Neutrophil (primary cell): ENCODE results near the gene INPP4B.

Experiments
- H3K27ac ChIP-seq: fragments of 200-600 bp; sonication (generic); 2 replicates; pipeline ENCODE4 v1.5.1; 2016; ENCODE audit warnings: mild to moderate bottlenecking, moderate library complexity
- H3K27me3 ChIP-seq: fragments of 200-600 bp; sonication (generic); 2 replicates; pipeline ENCODE4 v1.6.0; 2016; ENCODE audit warnings: mild to moderate bottlenecking
- H3K36me3 ChIP-seq: fragments of 200-600 bp; sonication (generic); 2 replicates; pipeline ENCODE4 v1.5.1; 2017
- H3K4me1 ChIP-seq, 2 experiments: fragments of 200-600 bp in 1 of 2; sonication (generic) in 1 of 2; 1 replicate in 1 of 2; 2 replicates in 1 of 2; pipeline versions ENCODE4 v1.5.1 to v1.6.1; 2013 to 2016; ENCODE audit warnings: low read depth in 1 of 2, low read length in 1 of 2, mild to moderate bottlenecking in 1 of 2, moderate library complexity in 1 of 2; ENCODE audit not compliant: control insufficient read depth in 1 of 2, insufficient read depth in 1 of 2
- H3K4me3 ChIP-seq, 2 experiments: fragments of 200-600 bp in 1 of 2; sonication (generic) in 1 of 2; 1 replicate in 1 of 2; 2 replicates in 1 of 2; pipeline ENCODE4 v1.5.1; 2013 to 2016; ENCODE audit warnings: low read depth in 1 of 2, low read length in 1 of 2, mild to moderate bottlenecking in 1 of 2, moderate library complexity in 1 of 2
- H3K9me3 ChIP-seq: fragments of 200-600 bp; sonication (generic); 2 replicates; pipeline ENCODE4 v1.5.1; 2016
- CTCF ChIP-seq: fragments of 200-600 bp; sonication (generic); IDR thresholded peaks from 2 replicates; pipeline ENCODE4 v1.5.1; 2016; ENCODE audit warnings: antibody characterized with exemption

INPP4B gene

DNA sequence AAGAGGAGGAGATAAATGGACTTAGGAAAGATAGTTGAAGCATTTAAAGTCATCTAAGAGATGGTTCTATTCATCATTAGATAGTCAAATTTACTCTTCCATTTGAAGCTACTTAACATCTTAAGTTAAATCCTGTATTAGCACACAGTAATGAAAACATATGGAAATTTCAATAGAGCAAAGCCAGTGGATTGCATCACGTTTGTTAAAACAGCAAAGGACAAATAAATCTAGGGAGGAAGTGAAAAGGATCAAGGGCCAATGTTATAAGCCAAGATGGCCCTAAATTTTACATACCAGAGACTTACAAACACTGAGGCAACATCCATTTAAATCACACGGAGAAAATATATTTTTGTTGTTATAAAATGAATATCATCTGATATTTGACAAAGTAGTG, 602.8 kb downstream of the INPP4B start:
- Histone ChIP-seq H3K36me3 (no peaks in the 10 kb centered on the region), H3K9me3 (no peaks in the 10 kb centered on the region), H3K4me1 (no peaks in the 10 kb centered on the region), H3K27me3 (no peaks in the 10 kb centered on the region), H3K27ac (no peak overlapping the region), H3K4me3 (no peak overlapping the region)
- no peak for TF ChIP-seq CTCF

DNA sequence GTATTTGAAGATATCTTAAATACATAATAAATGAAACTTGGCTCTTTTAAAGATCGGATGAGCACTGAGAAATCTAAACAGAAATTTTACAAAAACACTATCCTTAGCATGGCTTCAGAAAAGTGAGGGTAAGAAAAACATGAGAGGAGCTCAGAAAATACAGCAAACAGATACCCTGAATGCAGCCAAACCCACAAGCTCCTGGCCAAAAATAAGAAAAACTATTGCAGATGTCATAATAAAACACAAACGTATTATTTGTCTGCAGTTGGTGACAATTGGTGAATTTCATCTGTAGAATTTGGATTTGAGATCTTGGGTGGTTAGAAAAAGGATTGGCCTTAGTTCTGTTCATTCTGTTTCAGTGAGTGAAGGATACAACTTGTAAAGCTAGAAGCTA, 603.9 kb downstream of the INPP4B start:
- Histone ChIP-seq H3K4me1 (no peaks in the 10 kb centered on the region), H3K27me3 (no peaks in the 10 kb centered on the region), H3K27ac (no peak overlapping the region), H3K4me3 (no peak overlapping the region), H3K36me3 (no peaks in the 10 kb centered on the region), H3K9me3 (no peaks in the 10 kb centered on the region)
- no peak for TF ChIP-seq CTCF

GRCh38 chr4:142238589-142238988, 607.5 kb downstream of the INPP4B start:
- Histone ChIP-seq H3K9me3 (no peaks in the 10 kb centered on the region), H3K27ac (no peak overlapping the region)
- TF ChIP-seq CTCF: no peak

GRCh38 chr4:142236268-142236667, 609.8 kb downstream of the INPP4B start:
- H3K36me3 ChIP-seq: no peaks in the 10 kb centered on the region
- H3K4me3 ChIP-seq: no peak overlapping the region
- H3K27ac ChIP-seq: no peak overlapping the region
- H3K4me1 ChIP-seq: no peaks in the 10 kb centered on the region
- TF ChIP-seq CTCF: no peak
- no peaks in the 10 kb centered on the region for H3K27me3 ChIP-seq
- H3K9me3 ChIP-seq: no peaks in the 10 kb centered on the region

More at GRCh38 chr4:142238589-142238988, 607.5 kb downstream of the INPP4B start:
- Histone ChIP-seq H3K4me3 (no peak overlapping the region), H3K4me1 (no peaks in the 10 kb centered on the region), H3K27me3 (no peaks in the 10 kb centered on the region), H3K36me3 (no peaks in the 10 kb centered on the region)

- no peak for TF ChIP-seq CTCF
Measured at GRCh38 chr4:142231787-142232186, 614.3 kb downstream of the INPP4B start.

GRCh38 chr4:142230991-142231390, 615.1 kb downstream of the INPP4B start:
- no peaks in the 10 kb centered on the region for H3K27me3 ChIP-seq
- no peaks in the 10 kb centered on the region for H3K36me3 ChIP-seq
- H3K4me1 ChIP-seq: no peaks in the 10 kb centered on the region
- no peaks in the 10 kb centered on the region for H3K9me3 ChIP-seq
- H3K4me3 ChIP-seq: no peak overlapping the region
- H3K27ac ChIP-seq: no peak overlapping the region
- TF ChIP-seq CTCF: no peak

More at GRCh38 chr4:142231787-142232186, 614.3 kb downstream of the INPP4B start:
- H3K27ac ChIP-seq: no peak overlapping the region
- no peaks in the 10 kb centered on the region for H3K4me1 ChIP-seq
- no peak overlapping the region for H3K4me3 ChIP-seq
- no peaks in the 10 kb centered on the region for H3K27me3 ChIP-seq
- no peaks in the 10 kb centered on the region for H3K9me3 ChIP-seq
- no peaks in the 10 kb centered on the region for H3K36me3 ChIP-seq
